GM10248 (cell line): ENCODE results near the gene CTIF.

ENCODE experiments used
- CTCF ChIA-PET: fragments of 300-600 bp; sonication (Branson Sonifier 250); formaldehyde crosslinking; extraction: SDS; loops from one replicate; lab custom pipeline; 2021; ENCODE audit warnings: antibody characterized with exemption; lab: Yijun Ruan, JAX
- POLR2A ChIA-PET: fragments of 350-650 bp; sonication (Branson Sonifier 250); formaldehyde crosslinking; extraction: SDS; loops from one replicate; lab custom pipeline; 2020; ENCODE audit warnings: antibody characterized with exemption; lab: Yijun Ruan, JAX
- DNase-seq: peaks from one replicate; pipeline ENCODE4 v3.0.0; 2012; ENCODE audit errors: extremely low spot score
- CTCF ChIP-seq: IDR thresholded peaks from 2 replicates; pipeline ENCODE4 v1.5.1; 2012; ENCODE audit warnings: mild to moderate bottlenecking, low read depth; ENCODE audit errors: extremely low read depth, missing control alignments, control extremely low read depth

Gene CTIF

GRCh38 chr18:48769006-48769636, 230.3 kb downstream of the CTIF start:
- ChIA-PET CTCF (interaction anchor here (1.1 to 2.0 kb wide), 2 partner anchors 8 to 57 kb away, joined by 4 to 6 read pairs; no protein-coding TSS in a partner anchor), POLR2A (no interaction called here)
- DNase-seq: no peak
- no peak for TF ChIP-seq CTCF

- TF ChIP-seq CTCF: no peak
- no peak for DNase-seq
- POLR2A ChIA-PET: no interaction called here
- CTCF ChIA-PET: interaction anchor here (1.3 kb wide), 1 partner anchor 19 kb away, joined by 3 read pairs; no protein-coding TSS in a partner anchor
Measured at GRCh38 chr18:48770243-48770642, 231.4 kb downstream of the CTIF start.

- TF ChIP-seq CTCF: no peak
- ChIA-PET POLR2A (no interaction called here), CTCF (interaction anchor here (1.0 to 2.3 kb wide), 4 partner anchors 8 to 48 kb away, joined by 3 to 6 read pairs (median 3); no protein-coding TSS in a partner anchor)
- no peak for DNase-seq
Measured at GRCh38 chr18:48771641-48772375, 233.0 kb downstream of the CTIF start.

- CTCF ChIA-PET: interaction anchor here (0.7 to 2.3 kb wide), 3 partner anchors 8 to 165 kb away, joined by 3 to 6 read pairs (median 3); no protein-coding TSS in a partner anchor
- no peak for DNase-seq
- POLR2A ChIA-PET: no interaction called here
- TF ChIP-seq CTCF: no peak
Measured at GRCh38 chr18:48772457-48772856, 233.6 kb downstream of the CTIF start.

GRCh38 chr18:48773821-48774220, 235.0 kb downstream of the CTIF start:
- no peak for TF ChIP-seq CTCF
- no peak for DNase-seq
- ChIA-PET CTCF (interaction anchor here (1.3 to 2.0 kb wide), 5 partner anchors 9 to 405 kb away, joined by 3 to 5 read pairs (median 3); no protein-coding TSS in a partner anchor), POLR2A (no interaction called here)

GRCh38 chr18:48774941-48775340, 236.1 kb downstream of the CTIF start:
- CTCF ChIA-PET: interaction anchor here (1.2 to 4.1 kb wide), 5 partner anchors 8 to 54 kb away, joined by 3 to 28 read pairs (median 4); no protein-coding TSS in a partner anchor
- no peak for DNase-seq
- POLR2A ChIA-PET: no interaction called here
- TF ChIP-seq CTCF: no peak
